Measurements from ENCODE around the gene NR1D1.

Gene NR1D1

GRCh38 chr17:40111221-40112128, 11.1 kb upstream of the NR1D1 start:
- peak; percentile 48 for DNase-seq (ENCODE audit: low read depth)

GRCh38 chr17:40110026-40110845, 9.8 kb upstream of the NR1D1 start:
- no peak for DNase-seq (ENCODE audit: low read depth)

DNA sequence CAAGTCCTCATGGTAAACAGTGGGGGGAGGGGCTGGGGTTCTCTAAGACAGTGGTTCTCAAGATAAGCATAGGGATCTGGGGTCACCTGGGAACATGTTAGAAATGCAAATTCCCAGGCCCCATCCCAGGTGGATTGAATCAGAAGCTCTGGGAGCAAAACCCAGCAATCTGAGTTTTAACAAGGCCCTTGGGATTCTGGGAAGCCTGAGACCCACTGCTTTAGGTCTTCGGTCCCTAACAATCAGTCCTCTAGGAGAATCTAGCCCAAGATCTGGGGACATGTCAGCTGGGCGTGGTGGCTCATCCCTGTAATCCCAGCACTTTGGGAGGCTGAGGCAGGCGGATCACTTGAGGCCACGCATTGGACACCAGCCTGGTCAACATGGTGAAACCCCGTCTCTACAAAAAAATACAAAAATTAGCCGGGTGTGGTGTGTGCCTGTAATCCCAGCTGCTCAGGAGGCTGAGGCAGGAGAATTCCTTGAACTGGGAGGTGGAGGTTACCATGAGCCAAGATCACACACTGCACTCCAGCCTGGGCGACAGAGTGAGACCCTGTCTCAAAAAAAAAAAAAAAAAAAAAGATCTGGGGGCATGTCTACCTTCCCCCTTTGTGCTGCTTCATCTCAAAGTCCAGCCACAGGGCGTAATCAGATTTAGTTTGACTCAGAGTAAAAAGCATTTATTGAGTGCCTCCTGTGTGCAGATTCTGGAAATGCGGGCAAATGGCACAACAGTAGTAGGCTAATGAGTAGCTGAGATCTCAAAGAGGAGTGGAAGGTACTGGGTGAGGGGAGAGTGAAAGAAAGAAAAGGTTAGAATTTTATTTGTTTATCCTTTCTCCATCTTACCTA, 8.8 kb upstream of the NR1D1 start:
- DNase-seq (ENCODE audit: low read depth): no peak

- no peak for DNase-seq (ENCODE audit: low read depth)
Observed at GRCh38 chr17:40107522-40108174, 7.3 kb upstream of the NR1D1 start.

- DNase-seq (ENCODE audit: low read depth): no peak
Observed at GRCh38 chr17:40106760-40107521, 6.6 kb upstream of the NR1D1 start.

DNA sequence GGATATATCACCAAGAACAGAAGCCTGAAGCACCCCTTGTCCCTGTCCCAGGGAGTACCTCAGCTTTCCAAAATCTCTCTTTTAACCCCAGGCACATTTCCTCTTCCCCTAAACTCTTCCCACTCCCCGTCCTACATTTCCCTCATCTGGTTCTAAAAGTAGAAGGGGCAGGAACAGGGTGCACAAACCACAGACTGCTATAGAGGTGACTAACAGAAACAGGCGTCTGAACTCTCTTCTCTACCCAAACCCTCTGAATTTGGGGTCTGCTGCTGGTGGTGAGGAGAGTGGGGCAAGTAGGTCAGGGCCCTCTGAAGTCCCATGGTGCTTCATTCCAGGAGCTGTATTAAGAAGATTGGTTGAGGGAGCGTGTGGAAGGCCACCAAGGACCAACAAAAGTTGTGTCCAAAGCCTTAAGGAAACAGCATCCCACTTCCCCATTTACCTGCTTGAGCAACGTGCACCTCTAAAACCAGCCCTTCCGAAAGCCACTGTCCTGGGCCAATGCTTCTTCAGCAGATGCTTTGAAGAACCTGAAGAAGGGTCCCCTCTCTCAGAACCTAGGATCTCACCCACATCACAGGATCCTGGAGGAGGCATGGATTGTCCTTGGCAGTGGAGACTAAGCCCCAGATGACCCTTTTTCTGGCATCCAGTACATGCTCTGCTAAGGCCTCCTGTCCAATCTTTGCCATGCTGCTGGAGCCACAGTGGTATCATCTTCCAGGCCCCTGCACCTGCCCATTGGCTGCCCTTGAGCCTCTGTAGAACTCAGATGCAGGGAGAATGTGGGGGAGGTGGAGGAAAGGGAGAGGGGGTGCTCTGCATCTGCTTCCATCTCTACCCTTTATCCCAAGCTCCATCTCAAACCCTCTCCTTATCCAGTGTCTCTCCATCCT, 5.7 kb upstream of the NR1D1 start:
- no peak for DNase-seq (ENCODE audit: low read depth)

DNA sequence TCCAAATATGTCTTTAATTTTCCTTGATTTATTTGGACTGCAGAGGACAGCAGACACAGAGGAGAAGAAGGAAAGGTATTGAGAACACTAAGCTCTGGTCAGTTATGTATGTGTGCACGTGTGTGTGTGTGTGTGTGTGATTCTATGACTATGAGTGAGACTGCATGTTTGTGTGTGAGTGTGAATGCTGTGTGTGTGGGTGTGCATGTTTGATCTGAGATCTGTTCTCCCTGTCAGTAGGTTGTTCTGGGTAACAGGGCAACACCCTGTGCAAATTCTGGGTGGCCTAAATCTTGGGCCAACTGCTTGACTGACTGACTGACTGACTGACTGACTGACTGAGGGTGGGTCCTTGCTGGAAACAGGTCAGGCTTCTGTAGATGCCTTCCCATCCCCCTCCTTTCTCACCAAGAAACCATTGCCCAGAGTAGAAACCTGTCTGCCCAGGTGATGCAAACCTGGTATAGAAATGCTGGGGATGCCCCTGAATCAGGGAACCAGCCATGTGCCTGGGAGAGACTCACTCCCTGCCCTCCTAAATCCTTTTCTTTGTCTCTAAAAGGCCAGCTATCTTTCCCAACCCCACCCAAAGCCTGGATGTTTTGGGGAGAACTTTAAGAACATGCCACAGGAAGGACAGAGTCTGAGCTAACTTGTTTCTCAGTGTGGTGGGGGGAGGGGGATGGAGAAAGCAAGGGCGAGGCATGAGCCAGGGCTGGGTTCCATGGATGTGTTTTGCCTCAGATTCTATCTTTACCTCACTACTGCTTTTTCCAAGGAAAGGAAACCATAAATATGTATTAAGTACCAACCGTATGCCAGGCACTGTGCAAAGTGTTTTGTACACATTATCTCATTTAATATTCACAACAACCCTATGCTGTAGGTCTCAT, 4.5 kb upstream of the NR1D1 start:
- no peak for DNase-seq (ENCODE audit: low read depth)

- no peak for DNase-seq (ENCODE audit: low read depth)
Observed at GRCh38 chr17:40103688-40104087, 3.3 kb upstream of the NR1D1 start.

DNA sequence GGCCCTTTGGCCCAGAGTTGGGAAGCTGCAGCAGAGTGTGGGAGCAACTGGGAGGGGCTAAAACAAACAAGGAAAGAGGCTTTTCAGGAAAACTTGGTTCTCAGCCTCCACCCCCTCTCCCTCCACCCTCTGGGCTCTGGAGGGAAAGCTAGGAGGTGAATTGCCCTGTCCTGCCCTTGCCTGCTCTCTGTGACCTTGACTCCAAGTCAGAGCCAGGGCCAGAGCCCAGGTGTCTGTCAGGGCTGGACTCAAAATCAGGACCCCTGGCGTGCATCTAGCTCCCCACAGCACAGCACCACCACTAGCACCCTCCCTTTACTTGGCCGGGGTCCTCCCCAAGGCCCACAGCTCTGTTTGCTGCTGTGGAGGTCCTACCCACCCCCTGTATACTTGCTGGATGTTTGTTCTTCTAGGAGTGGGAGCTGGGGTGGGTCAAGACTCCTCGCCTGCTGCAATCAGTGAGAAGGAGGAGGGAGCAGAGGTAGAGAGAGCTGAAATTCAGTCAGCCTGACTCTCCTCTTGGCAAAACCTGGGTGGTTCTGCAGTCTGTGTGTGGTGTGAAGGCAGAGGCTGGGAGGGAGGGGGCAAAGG, 2.8 kb upstream of the NR1D1 start:
- DNase-seq (ENCODE audit: low read depth): no peak

DNA sequence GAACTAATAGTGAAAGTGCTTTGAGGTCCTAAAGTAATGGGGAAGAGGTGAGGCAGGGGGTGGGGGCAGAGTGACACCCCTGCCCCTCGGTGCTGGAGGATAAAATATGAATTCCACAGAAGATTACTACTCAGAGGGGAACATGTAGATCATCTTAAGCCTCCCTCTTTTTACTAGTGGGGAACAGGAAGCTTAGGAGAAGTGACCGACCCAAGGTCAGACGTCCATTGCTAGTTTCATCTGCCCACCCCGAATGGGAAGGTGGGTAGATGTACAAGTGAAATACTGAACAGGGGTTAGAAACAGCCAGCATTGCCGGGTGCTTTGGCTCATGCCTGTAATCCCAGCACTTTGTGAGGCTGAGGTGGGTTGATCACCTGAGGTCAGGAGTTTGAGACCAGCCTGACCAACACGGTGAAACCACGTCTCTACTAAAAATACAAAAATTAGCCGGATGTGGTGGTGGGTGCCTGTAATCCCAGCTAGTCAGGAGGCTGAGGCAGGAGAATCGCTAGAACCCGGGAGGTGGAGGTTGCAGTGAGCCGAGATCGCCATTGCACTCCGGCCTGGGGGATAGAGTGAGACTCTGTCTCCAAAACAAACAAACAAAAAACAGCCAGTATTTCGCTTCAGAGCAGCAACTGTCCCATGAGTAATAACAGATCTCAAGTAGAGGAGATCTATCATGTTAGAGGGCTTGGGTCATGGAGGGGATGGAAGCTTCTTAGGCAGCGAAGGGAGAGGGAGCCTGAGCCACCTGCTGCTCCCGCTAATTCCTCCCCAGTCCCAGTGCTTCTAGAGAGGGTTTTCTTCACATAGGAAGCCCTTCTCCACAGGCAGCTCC, 1.2 kb upstream of the NR1D1 start:
- no peak for DNase-seq (ENCODE audit: low read depth)

DNA sequence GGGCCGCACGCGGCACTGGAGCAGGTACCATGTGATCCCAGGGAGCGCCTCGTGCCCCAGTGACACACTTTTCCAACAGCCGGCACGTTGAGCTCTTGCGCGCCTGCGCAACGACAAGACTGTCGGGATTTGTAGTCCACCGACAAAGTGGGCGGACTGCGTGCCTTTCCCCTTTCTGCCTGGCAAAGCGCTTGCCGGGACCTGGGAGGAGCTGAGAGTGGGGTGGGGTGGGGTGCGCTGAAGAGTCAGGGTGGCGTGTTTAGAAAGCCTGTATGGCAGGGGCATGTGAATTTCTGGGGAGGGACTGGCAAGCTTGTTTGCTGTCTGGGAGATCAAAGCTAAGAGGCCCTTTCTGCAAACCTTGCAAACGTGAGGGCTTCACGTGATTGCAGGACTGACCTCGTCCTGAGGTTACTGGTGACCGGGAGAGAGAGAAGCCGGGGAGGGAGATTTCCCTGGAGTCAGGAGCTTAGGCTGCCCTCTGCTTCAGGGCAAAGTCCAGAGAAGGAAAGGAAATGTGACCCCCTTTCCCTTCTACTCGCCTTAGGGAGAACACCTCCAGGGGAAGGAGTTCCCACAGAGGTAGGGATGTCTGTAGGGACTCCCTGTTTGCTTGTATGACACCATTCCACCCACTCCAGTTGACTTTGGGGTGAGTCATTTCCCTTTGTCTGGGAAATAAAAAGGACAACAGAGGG, 429 bp upstream of the NR1D1 start:
- peak; percentile 82 for DNase-seq (ENCODE audit: low read depth)

- DNase-seq (ENCODE audit: low read depth): no peak
Observed at GRCh38 chr17:40099619-40100418, 570 bp downstream of the NR1D1 start.

GRCh38 chr17:40098846-40099618, 1.4 kb downstream of the NR1D1 start:
- peak; percentile 98 for DNase-seq (ENCODE audit: low read depth)

GRCh38 chr17:40097931-40098845, 2.2 kb downstream of the NR1D1 start:
- DNase-seq (ENCODE audit: low read depth): no peak
